CD14-positive monocyte (primary cell): ENCODE measurements around the gene SMYD3. TPM values are rescaled to one million over a fixed set of nuclear protein-coding genes. Genes with fewer than 3 reads are reported as not detected.

ENCODE experiments used
- DNase-seq, 3 donors: peaks; one replicate each; pipeline ENCODE4 v3.0.0-alpha.2; 2011 to 2022
- H2AFZ ChIP-seq: 2 replicates; pipeline ENCODE4 v1.6.0; 2012; ENCODE audit warnings: mild to moderate bottlenecking, low read depth, low read length, inconsistent platforms; ENCODE audit not compliant: insufficient read depth, poor library complexity, severe bottlenecking
- H3K27ac ChIP-seq, 2 donors: 1 replicate in 1 of 2; 2 replicates in 1 of 2; pipeline ENCODE4 v1.5.1; 2012 to 2013; ENCODE audit warnings: low read length in 2 of 2, control low read depth in 1 of 2, inconsistent platforms in 1 of 2, low read depth in 1 of 2, mild to moderate bottlenecking in 1 of 2
- H3K27me3 ChIP-seq, 2 donors: one replicate each; pipeline versions ENCODE4 v1.6.0 to v1.6.1; 2011 to 2013; ENCODE audit warnings: low read length in 2 of 2; ENCODE audit not compliant: control insufficient read depth in 2 of 2, insufficient read depth in 2 of 2
- H3K36me3 ChIP-seq, 2 donors: replicated peaks in 1 of 2; 1 replicate in 1 of 2; 2 replicates in 1 of 2; pipeline versions ENCODE4 v1.5.1 to v1.6.1; 2012 to 2013; ENCODE audit warnings: low read length in 2 of 2, control low read depth in 1 of 2, inconsistent platforms in 1 of 2, mild to moderate bottlenecking in 1 of 2; ENCODE audit not compliant: insufficient read depth in 2 of 2, control insufficient read depth in 1 of 2
- H3K4me1 ChIP-seq, 2 donors: 1 replicate in 1 of 2; 2 replicates in 1 of 2; pipeline versions ENCODE4 v1.5.1 to v1.6.1; 2012 to 2013; ENCODE audit warnings: low read length in 2 of 2, control low read depth in 1 of 2, inconsistent platforms in 1 of 2, mild to moderate bottlenecking in 1 of 2, moderate library complexity in 1 of 2; ENCODE audit not compliant: insufficient read depth in 2 of 2, control insufficient read depth in 1 of 2
- H3K4me2 ChIP-seq: replicated peaks from 2 replicates; pipeline ENCODE3; 2012; ENCODE audit warnings: low read length, moderate library complexity, mild to moderate bottlenecking; ENCODE audit not compliant: poor library complexity, severe bottlenecking; ENCODE audit errors: extremely low read depth
- H3K4me3 ChIP-seq, 3 experiments: fragments of 200-600 bp in 1 of 3; sonication (generic) in 1 of 3; replicated peaks in 1 of 3; 1 replicate in 2 of 3; 2 replicates in 1 of 3; pipeline ENCODE4 v1.5.1; 2011 to 2013; ENCODE audit warnings: low read length in 3 of 3, mild to moderate bottlenecking in 3 of 3, control low read depth in 2 of 3, low read depth in 2 of 3, inconsistent platforms in 1 of 3, moderate library complexity in 1 of 3
- H3K79me2 ChIP-seq: 2 replicates; pipeline ENCODE4 v1.6.0; 2012; ENCODE audit warnings: mild to moderate bottlenecking, control low read depth, inconsistent platforms, low read length, moderate library complexity; ENCODE audit not compliant: insufficient read depth
- H3K9ac ChIP-seq: 2 replicates; pipeline ENCODE4 v1.6.0; 2017; ENCODE audit warnings: low read length, mild to moderate bottlenecking; ENCODE audit not compliant: insufficient read depth, poor library complexity, severe bottlenecking
- H3K9me3 ChIP-seq, 2 donors: replicated peaks in 1 of 2; 1 replicate in 1 of 2; 2 replicates in 1 of 2; pipeline versions ENCODE4 v1.5.1 to v1.6.1; 2012 to 2013; ENCODE audit warnings: low read length in 2 of 2, control low read depth in 1 of 2; ENCODE audit not compliant: control insufficient read depth in 1 of 2, insufficient read depth in 1 of 2
- H4K20me1 ChIP-seq: 2 replicates; pipeline ENCODE4 v1.6.0; 2012; ENCODE audit warnings: mild to moderate bottlenecking, low read length, control low read depth, moderate library complexity; ENCODE audit not compliant: insufficient read depth
- H3K27ac Mint-ChIP-seq, 7 donors: one replicate each; pipeline ENCODE4 v1.8.0; 2020; ENCODE audit warnings: mild to moderate bottlenecking in 7 of 7, mixed read lengths in 7 of 7, moderate library complexity in 6 of 7, inconsistent platforms in 2 of 7
- H3K27me3 Mint-ChIP-seq, 3 donors: one replicate each; pipeline ENCODE4 v1.8.0; 2021 to 2022; ENCODE audit warnings: low read depth in 3 of 3, mild to moderate bottlenecking in 3 of 3, mixed read lengths in 3 of 3, moderate library complexity in 3 of 3, inconsistent platforms in 1 of 3
- H3K36me3 Mint-ChIP-seq, 2 donors: one replicate each; pipeline ENCODE4 v1.8.0; 2020; ENCODE audit warnings: mixed read lengths in 2 of 2, inconsistent platforms in 1 of 2, mild to moderate bottlenecking in 1 of 2
- H3K4me1 Mint-ChIP-seq: one replicate; pipeline ENCODE4 v1.8.0; 2020; ENCODE audit warnings: mild to moderate bottlenecking, mixed read lengths
- H3K4me3 Mint-ChIP-seq, 2 donors: one replicate each; pipeline ENCODE4 v1.8.0; 2020; ENCODE audit warnings: mild to moderate bottlenecking in 2 of 2, mixed read lengths in 2 of 2, moderate library complexity in 1 of 2
- H3K9me3 Mint-ChIP-seq, 7 donors: one replicate each; pipeline ENCODE4 v1.8.0; 2020 to 2022; ENCODE audit warnings: mixed read lengths in 7 of 7, mild to moderate bottlenecking in 6 of 7, moderate library complexity in 6 of 7, inconsistent platforms in 2 of 7
- CTCF ChIP-seq: fragments of 200-600 bp; IDR thresholded peaks from one replicate; pipeline ENCODE4 v1.8.0; 2022; ENCODE audit warnings: antibody characterized with exemption, mild to moderate bottlenecking
- WGBS: methylation state at CpG from one replicate; pipeline ENCODE4 v1.1.5; 2013; ENCODE audit warnings: missing lambda C conversion rate; ENCODE audit not compliant: insufficient coverage; 5-methylcytosine and 5-hydroxymethylcytosine counted together
- intact Hi-C, 2 donors: fragments of 100-400 bp; cut with micrococcal nuclease; formaldehyde crosslinking; loops; one replicate each; pipeline versions ENCODE4 v1.15.0 to v1.15.1; 2023
- polyA plus RNA-seq, 3 donors: library from polyadenylated mRNA; depleted of rRNA in 1 of 3; unstranded in 2 of 3; stranded (reverse) in 1 of 3; fragments of 300-500 nt in 2 of 3; fragments of >200 nt in 1 of 3; fragmentation: Illumina TruSeq in 2 of 3; gene quantifications; 1 replicate in 2 of 3; 2 replicates in 1 of 3; pipeline ENCODE4 v1.2.3, GENCODE V29; 2012 to 2021

The SMYD3 gene
- polyA plus RNA-seq, 3 donors, result 2.7 to 8.4 (median 4.0) TPM

GRCh38 chr1:245869847-245870246 is 637.2 kb downstream of the SMYD3 start:
- H3K4me1 Mint-ChIP-seq, result no peaks in the 10 kb centered on the region
- no peaks in the 10 kb centered on the region for H3K79me2 ChIP-seq
- no peak overlapping the region for H3K9ac ChIP-seq
- H3K9me3 ChIP-seq, result no peaks in the 10 kb centered on the region
- no peaks in the 10 kb centered on the region for H3K36me3 ChIP-seq
- no peaks in the 10 kb centered on the region for H3K4me1 ChIP-seq
- H3K27me3 Mint-ChIP-seq, result peaks cover 0 to 2% (median 0%) of the 10 kb centered on the region in 3 donors
- no peaks in the 10 kb centered on the region for H4K20me1 ChIP-seq
- H3K27ac Mint-ChIP-seq, result no peak overlapping the region
- H3K4me3 Mint-ChIP-seq, result no peak overlapping the region
- 100% methylated on average over 1 of the region's 7 CpGs for WGBS
- no peak overlapping the region for H3K27ac ChIP-seq
- H3K27me3 ChIP-seq, result no peaks in the 10 kb centered on the region
- DNase-seq, result no peak
- no peak overlapping the region for H3K4me3 ChIP-seq
- no peak overlapping the region for H2AFZ ChIP-seq
- no peak for TF ChIP-seq CTCF
- intact Hi-C loops, result no loop called here
- H3K4me2 ChIP-seq, result no peak overlapping the region
- peaks cover 0 to 2% (median 0%) of the 10 kb centered on the region in 7 donors for H3K9me3 Mint-ChIP-seq
- H3K36me3 Mint-ChIP-seq, result no peaks in the 10 kb centered on the region

- Mint-ChIP-seq H3K27ac (no peak overlapping the region), H3K27me3 (peaks cover 0 to 2% (median 0%) of the 10 kb centered on the region in 3 donors), H3K4me1 (no peaks in the 10 kb centered on the region), H3K9me3 (peaks cover 0 to 2% (median 0%) of the 10 kb centered on the region in 7 donors), H3K4me3 (no peak overlapping the region), H3K36me3 (peaks cover 0 to 8% of the 10 kb centered on the region in 2 donors)
- no peak overlapping the region for H3K27ac ChIP-seq
- no peaks in the 10 kb centered on the region for H3K36me3 ChIP-seq
- no peak overlapping the region for H2AFZ ChIP-seq
- no peaks in the 10 kb centered on the region for H3K27me3 ChIP-seq
- TF ChIP-seq CTCF, result no peak
- no peaks in the 10 kb centered on the region for H3K9me3 ChIP-seq
- no peak overlapping the region for H3K4me2 ChIP-seq
- H3K9ac ChIP-seq, result no peak overlapping the region
- H3K79me2 ChIP-seq, result no peaks in the 10 kb centered on the region
- intact Hi-C loops, result no loop called here
- WGBS, result 100% methylated on average over 1 of the region's 5 CpGs
- H3K4me1 ChIP-seq, result no peaks in the 10 kb centered on the region
- no peak for DNase-seq
- no peaks in the 10 kb centered on the region for H4K20me1 ChIP-seq
- H3K4me3 ChIP-seq, result no peak overlapping the region
Observed at GRCh38 chr1:245867738-245868137, 639.3 kb downstream of the SMYD3 start.
